Motor neuron (in vitro differentiated cells): Measurements from ENCODE around the gene PARD6B. TPM values are rescaled to one million over a fixed set of nuclear protein-coding genes. Genes with fewer than 3 reads are reported as not detected.
"Not testable (repeated sequence)": the region's sequence is repeated elsewhere in the genome, so short reads cannot be mapped to it uniquely, and the experiment has no call there.

Experiments used
- ATAC-seq, 8 experiments: fragments of 200-7000 bp; cut with Tn5 transposase; replicated peaks in 6 of 8; 2 replicates each; pipeline ENCODE4 v1.8.0; 2021; ENCODE audit warnings: mild to moderate bottlenecking in 8 of 8, moderate library complexity in 8 of 8
- H3K27ac ChIP-seq, 2 donors: fragments of 250-450 bp; sonication (Bioruptor Pico); 2 replicates each; pipeline ENCODE4 v1.9.0; 2021; ENCODE audit warnings: antibody characterized with exemption in 2 of 2, mild to moderate bottlenecking in 2 of 2, moderate library complexity in 1 of 2
- H3K4me1 ChIP-seq, 2 donors: fragments of 250-450 bp; sonication (Bioruptor Pico); replicated peaks in 1 of 2; 2 replicates each; pipeline ENCODE4 v1.6.1; 2021; ENCODE audit warnings: antibody characterized with exemption in 2 of 2, mild to moderate bottlenecking in 2 of 2, moderate library complexity in 1 of 2
- H3K4me3 ChIP-seq, 5 donors: fragments of 250-450 bp; sonication (Bioruptor Pico); 2 replicates each; pipeline ENCODE4 v1.9.0; 2021; ENCODE audit warnings: antibody characterized with exemption in 5 of 5, mild to moderate bottlenecking in 5 of 5, moderate library complexity in 4 of 5
- WGBS, 10 experiments: fragments of 450-650 bp; shearing (Covaris generic); methylation state at CpG; one replicate each; pipeline ENCODE4 v1.0.0; 2022; 5-methylcytosine and 5-hydroxymethylcytosine counted together
- in situ Hi-C, 9 experiments: fragments of 400-800 bp; cut with MboI; loops; one replicate each; pipeline ENCODE4 v1.15.0; 2021; ENCODE audit warnings: low sequenced_read_pairs in 9 of 9, low pct_unique_long_range_greater_than_20kb in 2 of 9; ENCODE audit not compliant: unreplicated experiment in 9 of 9
- total RNA-seq, 8 experiments: library from RNA; unstranded; fragments of 300-600 nt; gene quantifications; 2 replicates each; pipeline versions ENCODE4 v1.2.3 to v1.2.4, GENCODE V29; 2022

PARD6B gene
- total RNA-seq, 8 experiments from 2014 or later: 1.5 to 12.7 (median 6.6) TPM

DNA sequence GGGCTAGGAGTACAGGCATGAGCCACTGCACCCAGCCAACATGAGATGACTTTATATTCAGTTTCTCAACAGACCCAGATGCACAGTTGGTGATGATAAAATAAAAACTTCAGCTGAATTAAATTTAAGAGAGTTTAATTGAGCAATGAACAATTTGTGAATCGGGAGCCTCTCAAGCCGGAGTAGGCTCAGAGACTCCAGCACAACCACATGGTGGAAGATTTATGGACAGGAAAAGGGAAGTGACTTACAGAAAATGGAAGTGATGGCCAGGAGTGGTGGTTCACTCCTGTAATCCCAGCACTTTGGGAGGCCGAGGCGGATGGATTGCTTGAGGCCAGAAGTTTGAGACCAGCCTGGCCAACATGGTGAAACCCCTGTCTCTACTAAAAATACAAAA is 53.1 kb downstream of the PARD6B start:
- in situ Hi-C loops: loop anchor here in 1 of 9 experiments (25.0 kb wide), 1 partner anchor 597 kb away; the partner anchor contains the start of gene CEBPB
- Histone ChIP-seq H3K4me1 (peaks cover 7 to 12% of the 10 kb centered on the region in 2 donors), H3K27ac (no peak overlapping the region), H3K4me3 (no peak overlapping the region)
- 57 to 100% (median 90%) methylated on average over 2 to 4 of the region's 4 CpGs; no CpG with 5 or more reads in 5 of the 10 experiments for WGBS, 10 experiments
- no peak for ATAC-seq

DNA sequence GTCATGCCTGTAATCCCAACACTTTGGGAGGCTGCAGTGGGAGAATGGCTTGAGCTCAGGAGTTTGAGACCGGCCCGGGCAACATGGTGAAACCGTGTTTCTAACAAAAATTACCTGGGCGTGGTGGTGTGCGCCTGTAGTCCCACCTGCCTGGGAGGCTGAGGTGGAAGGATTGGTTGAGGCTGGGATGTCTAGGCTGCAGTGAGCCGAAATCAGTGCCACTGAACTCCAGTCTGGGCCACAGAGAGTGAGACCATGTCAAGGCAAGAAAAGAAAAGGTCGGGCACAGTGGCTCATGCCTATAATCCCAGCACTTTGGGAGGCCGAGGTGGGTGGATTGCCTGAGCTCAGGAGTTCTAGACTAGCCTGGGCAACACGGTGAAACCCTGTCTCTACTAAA is 55.3 kb downstream of the PARD6B start:
- Histone ChIP-seq H3K27ac (no peak overlapping the region), H3K4me1 (peaks cover 21 to 29% of the 10 kb centered on the region in 2 donors), H3K4me3 (no peak overlapping the region)
- in situ Hi-C loops: loop anchor here in 1 of 9 experiments (25.0 kb wide), 1 partner anchor 599 kb away; the partner anchor contains the start of gene CEBPB
- 50 to 100% (median 92%) methylated on average over 1 to 8 of the region's 9 CpGs; no CpG with 5 or more reads in 3 of the 10 experiments for WGBS, 10 experiments
- no peak for ATAC-seq

DNA sequence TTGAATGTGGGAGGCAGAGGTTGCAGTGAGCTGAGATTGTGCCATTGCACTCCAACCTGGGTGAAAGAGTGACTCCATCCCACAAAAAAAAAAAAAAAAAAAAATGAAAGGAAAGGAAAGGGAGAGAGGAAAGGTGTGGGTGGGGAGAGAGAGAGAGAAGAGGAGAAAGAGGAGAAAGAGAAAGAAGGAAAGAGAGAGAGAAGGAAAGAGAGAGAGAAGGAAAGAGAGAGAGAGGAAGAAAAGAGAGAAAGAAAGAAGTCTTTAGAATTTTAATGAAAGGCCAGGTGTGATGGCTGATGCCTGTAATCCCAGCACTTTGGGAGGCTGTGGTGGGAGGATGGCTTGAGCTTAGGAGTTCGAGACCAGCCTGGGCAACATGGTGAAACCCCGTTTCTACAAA is 55.8 kb downstream of the PARD6B start:
- ATAC-seq: no peak
- in situ Hi-C loops: loop anchor here in 1 of 9 experiments (25.0 kb wide), 1 partner anchor 600 kb away; the partner anchor contains the start of gene CEBPB

DNA sequence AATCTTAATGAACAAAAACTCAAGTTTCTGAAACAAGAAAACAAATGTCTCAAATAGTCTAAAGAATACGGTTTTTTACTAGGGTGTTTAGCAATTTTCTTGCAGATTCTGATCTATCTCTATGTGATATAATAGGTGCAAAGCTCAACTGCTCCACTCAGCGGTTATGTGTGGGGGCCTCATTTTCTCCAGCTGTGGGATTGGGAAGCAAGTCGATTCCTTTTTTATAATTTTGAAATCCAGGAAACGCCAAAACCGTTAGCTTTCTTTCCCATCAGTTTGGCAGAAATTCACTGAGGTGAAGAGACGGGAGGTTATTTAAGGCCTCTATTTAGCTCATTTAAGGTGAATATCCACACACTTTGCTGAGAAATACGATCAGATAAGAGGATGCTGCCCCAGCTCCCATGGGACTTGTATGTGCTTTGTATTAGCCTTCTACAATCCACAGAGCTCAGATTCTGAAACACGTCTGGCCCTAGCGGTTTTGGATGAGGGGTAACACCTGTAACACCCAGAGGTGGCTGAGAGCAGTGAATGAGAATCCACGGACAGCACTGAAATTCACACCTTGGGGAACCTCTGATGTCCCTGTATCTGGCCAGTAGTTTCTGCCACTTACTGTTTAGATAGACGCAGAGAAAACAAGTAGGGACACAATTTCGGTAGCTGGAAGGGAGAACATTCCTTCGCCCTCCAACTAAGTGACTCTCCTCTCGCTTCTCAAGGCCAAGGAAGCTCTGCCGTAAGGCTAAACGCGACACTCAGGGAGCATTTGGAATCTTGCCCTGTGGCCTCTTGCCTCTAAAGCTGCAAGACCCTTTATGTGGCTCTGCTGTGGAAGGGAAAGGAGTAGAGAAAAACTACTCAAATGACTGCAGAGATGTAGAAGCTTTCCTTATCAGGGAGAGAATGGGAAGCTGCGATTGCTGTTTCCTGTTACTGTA is 56.9 kb downstream of the PARD6B start:
- ATAC-seq: peak in 4 of 8 experiments; percentile 9 to 53 (median 34)
- peak overlapping the region in 1 of 2 donors; percentile 30 for H3K27ac ChIP-seq
- in situ Hi-C loops: loop anchor here in 1 of 9 experiments (25.0 kb wide), 1 partner anchor 601 kb away; the partner anchor contains the start of gene CEBPB
- peaks cover 26 to 36% of the 10 kb centered on the region in 2 donors for H3K4me1 ChIP-seq
- 11 to 100% (median 59%) methylated on average over 3 to 15 of the region's 18 CpGs for WGBS, 10 experiments
- H3K4me3 ChIP-seq: no peak overlapping the region

More for the DNA sequence above, 55.8 kb downstream of the PARD6B start:
- H3K27ac ChIP-seq: no peak overlapping the region
- 65 to 100% (median 90%) methylated on average over 1 to 2 of the region's 2 CpGs; no CpG with 5 or more reads in 2 of the 10 experiments for WGBS, 10 experiments
- H3K4me1 ChIP-seq: peaks cover 21 to 30% of the 10 kb centered on the region in 2 donors
- H3K4me3 ChIP-seq: no peak overlapping the region

DNA sequence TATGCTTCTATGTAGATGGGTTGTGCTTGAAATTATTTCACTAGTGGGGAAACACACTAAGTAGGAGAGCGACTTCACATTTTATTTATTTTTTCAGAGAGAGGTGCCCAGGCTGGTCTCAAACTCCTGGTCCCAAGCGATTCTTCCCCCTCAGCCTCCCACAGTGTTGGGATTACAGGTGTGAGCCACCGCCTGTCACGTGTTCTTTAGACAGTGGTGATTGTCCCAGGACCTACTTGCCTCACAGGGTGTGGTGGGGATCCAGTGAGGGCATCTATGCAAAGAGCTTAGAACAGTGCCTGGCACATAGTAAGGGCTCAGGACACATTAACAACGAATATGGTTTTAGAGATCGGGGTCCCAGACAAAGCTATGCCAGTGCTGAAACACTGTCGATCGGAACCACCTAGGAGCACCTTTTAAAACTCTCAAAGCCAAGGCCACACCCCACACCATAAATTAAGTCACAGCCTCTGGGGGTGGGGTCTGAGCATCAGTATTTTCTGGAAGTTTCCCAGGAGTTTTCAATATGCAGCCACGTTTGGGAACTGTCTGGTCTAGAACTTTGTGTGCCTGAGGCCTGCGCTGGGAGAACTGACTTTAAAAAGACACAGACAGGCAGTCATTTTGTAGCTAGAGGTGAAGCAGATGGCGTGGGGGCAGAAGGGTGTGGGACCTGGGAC is 58.7 kb downstream of the PARD6B start:
- Histone ChIP-seq H3K27ac (peak overlapping the region; percentile 80 to 83), H3K4me1 (peaks cover 26 to 37% of the 10 kb centered on the region in 2 donors), H3K4me3 (no peak overlapping the region)
- peak in 3 of 8 experiments; percentile 11 to 21 (median 15) for ATAC-seq
- in situ Hi-C loops: loop anchor here in 1 of 9 experiments (25.0 kb wide), 1 partner anchor 603 kb away; the partner anchor contains the start of gene CEBPB
- 60 to 100% (median 88%) methylated on average over 1 to 6 of the region's 11 CpGs; no CpG with 5 or more reads in 3 of the 10 experiments for WGBS, 10 experiments

DNA sequence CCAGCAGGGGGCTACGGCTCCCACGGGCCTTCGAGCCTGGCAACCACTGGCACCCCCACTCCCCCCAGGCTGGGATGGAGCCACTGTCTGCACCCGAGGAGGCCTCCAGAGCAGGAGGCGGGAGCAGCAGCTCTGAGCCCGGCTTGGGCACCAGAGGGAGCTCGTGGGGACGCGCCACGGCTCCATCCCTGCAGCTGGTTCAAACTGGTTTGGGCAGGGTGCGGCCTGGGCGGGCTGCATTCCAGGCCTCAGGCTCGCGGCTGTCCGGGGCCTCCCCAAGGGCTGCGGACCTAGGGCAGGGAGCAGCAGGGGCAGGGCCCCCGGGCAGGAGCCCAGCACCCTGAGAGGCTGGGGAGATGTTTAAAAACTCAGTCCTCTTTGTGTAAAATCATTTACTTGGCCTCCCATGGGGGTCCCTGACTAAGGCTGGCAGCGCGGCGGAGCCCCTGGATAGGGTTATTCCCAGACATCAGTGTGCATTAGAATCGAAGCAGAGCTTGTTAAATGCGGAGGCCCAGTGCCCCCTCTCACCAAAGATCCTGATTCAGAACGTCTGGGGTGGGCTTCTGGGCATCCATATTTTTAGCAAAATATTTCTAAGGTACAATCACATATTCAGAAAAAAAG is 59.4 kb downstream of the PARD6B start:
- ATAC-seq: peak; percentile 76 to 85 (median 82)
- peaks cover 26 to 37% of the 10 kb centered on the region in 2 donors for H3K4me1 ChIP-seq
- peak overlapping the region; percentile 80 to 83 for H3K27ac ChIP-seq
- WGBS, 10 experiments: 0 to 65% (median 30%) methylated on average over 2 to 6 of the region's 23 CpGs; no CpG with 5 or more reads in 5 of the 10 experiments
- in situ Hi-C loops: loop anchor here in 1 of 9 experiments (25.0 kb wide), 1 partner anchor 603 kb away; the partner anchor contains the start of gene CEBPB
- H3K4me3 ChIP-seq: no peak overlapping the region

DNA sequence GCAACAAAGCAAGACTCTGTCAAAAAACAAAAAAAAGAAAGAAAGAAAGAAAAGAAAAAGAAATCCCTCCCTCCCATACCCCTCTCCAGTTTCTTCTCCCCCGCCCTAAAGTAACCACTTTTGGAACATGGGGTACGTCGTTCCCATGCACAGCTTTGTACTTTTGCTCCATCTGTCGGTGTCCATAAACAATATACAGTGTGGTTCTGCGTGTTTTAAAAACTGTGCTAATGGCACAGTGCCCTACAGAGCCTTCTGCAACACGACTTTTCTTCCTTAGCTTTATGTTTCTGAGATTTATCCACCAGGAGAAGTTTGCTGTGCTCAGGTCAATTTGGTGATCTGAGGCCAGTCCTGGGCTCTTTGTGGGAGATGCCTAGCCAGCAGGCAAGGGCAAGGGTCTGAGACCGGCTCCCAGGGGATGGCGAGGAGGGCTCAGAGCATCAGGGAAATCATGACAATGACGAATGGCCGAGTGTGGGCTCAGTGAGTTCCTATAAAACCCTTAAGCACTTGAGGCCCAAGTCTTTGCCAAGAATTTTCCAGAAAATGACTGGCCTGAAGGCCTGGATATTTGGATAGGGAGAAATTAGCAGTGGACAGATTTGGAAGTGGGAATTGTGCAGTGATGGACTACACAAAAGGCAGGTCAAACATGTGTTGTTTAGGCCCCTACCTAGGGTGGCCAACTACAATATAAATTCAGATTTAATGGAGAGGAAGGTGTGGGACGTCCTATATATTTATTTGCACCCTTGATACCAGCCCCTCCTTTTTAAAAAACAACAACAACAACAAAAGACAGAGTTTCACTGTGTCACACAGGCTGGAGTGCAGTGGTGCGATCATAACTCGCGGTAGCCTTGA is 61.6 kb downstream of the PARD6B start:
- ATAC-seq: no peak
- 40 to 96% (median 79%) methylated on average over 1 to 7 of the region's 14 CpGs; no CpG with 5 or more reads in 2 of the 10 experiments for WGBS, 10 experiments
- in situ Hi-C loops: loop anchor here in 1 of 9 experiments (25.0 kb wide), 1 partner anchor 606 kb away; the partner anchor contains the start of gene CEBPB

DNA sequence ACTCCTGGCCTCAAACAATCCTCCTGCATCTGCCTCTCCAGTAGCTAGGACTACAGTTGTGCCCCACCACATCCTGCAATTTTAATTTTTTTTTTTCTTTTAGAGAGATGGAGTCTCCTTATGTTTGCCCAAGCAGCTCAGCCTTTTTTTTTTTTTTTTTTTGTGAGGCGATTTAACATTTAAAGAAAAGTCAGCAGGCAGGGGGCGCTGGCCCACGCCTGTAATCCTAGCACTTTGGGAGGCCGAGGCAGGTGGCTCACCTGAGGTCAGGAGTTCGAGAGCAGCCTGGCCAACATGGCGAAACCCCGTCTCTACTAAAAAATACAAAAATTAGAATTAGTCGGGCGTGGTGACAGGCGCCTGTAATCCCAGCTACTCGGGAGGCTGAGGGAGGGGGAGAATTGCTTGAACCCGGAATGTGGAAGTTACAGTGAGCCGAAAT is 62.2 kb downstream of the PARD6B start:
- not testable (repeated sequence) for ATAC-seq, H3K27ac ChIP-seq, H3K4me3 ChIP-seq
- peaks cover 19 to 33% of the 10 kb centered on the region in 2 donors for H3K4me1 ChIP-seq
- 7 to 100% (median 76%) methylated on average over 2 to 8 of the region's 13 CpGs; no CpG with 5 or more reads in 1 of the 10 experiments for WGBS, 10 experiments
- in situ Hi-C loops: loop anchor here in 1 of 9 experiments (25.0 kb wide), 1 partner anchor 606 kb away; the partner anchor contains the start of gene CEBPB

More for the DNA sequence above, 61.6 kb downstream of the PARD6B start:
- H3K4me3 ChIP-seq: no peak overlapping the region
- H3K4me1 ChIP-seq: peaks cover 24 to 39% of the 10 kb centered on the region in 2 donors
- no peak overlapping the region for H3K27ac ChIP-seq

DNA sequence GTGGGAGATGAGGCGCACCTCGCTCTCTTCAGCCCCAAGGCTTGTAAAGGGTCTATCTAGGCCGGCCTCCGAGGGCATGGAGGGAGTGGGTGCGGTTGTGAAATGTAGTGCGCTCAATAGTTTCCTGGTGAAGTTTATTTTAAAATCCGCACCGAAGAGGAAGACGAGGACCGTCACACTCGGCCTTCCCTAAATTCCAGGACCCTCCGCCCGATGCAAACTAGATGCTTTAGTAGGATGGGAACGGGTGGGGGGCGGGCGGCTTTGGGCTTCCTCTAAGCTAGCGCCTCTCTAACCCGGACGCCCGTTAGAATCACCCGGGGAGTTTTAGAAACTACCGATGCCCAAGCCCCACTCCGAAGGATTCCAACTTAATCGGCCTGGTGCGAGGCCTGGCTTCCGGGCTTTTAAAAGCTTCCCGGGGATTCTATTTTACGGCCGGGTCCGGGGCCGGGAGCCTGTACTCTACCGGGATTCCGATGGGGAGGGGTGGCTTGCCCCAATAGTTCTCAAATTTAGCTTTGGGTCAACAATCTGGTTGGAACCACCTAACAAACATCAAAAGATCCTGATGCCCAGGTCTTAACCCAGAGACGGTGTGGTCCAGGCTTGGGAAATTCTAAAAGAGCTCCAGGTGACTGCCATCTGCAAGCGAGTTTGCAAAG is 62.9 kb downstream of the PARD6B start:
- ATAC-seq: peak; percentile 0 to 11 (median 2)
- 0 to 100% (median 63%) methylated on average over 2 to 10 of the region's 35 CpGs; no CpG with 5 or more reads in 2 of the 10 experiments for WGBS, 10 experiments
- H3K27ac ChIP-seq: no peak overlapping the region

DNA sequence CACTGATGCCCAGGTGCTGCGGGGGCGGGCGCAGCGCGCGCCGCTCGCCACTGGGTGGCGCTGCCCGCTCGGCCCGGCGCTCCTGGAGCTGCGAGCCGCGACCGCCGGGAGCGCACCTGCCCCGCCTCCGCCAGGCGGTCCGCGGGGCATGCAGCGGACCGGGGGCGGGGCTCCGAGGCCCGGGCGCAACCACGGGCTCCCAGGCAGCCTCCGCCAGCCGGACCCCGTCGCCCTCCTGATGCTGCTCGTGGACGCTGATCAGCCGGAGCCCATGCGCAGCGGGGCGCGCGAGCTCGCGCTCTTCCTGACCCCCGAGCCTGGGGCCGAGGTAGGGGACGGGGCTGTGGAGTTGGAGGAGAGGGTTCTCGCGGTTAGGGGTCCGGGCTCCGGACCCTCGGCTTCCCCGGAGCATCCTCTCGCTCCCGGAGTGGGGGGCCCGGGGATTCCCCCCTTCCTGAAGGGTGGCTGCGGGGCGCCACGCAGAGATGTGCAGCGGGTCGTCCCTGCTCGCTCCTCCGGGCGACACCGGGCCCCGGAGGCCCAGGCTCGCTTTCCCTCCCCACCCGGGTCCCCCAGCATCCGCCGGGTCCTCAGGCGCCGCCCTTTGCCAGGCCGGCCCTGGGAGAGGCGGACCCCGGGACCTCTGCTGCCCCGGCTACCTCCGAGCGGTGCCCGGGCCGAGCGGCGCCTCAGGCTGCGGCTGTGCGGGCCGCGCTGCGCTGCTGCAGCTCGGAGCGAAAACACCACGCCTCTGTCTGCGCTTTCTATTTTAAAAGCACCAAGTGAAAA is 63.7 kb downstream of the PARD6B start, which contains the start of gene BCAS4:
BCAS4 (plus strand) TSS at position 216 of the 789 bp plus-strand sequence; CDS start at position 239, 23 bp downstream.
- WGBS, 10 experiments: no CpG with 5 or more reads among the region's 92 CpGs
- in situ Hi-C loops: loop anchor here in 1 of 9 experiments (25.0 kb wide), 1 partner anchor 608 kb away; the partner anchor contains the start of gene CEBPB
- peak within 1 kb of the TSS; percentile 31 to 62 for H3K27ac ChIP-seq
- peak within 1 kb of the TSS; percentile 76 to 96 (median 81) for H3K4me3 ChIP-seq
- H3K4me1 ChIP-seq: peaks cover 19 to 32% of the 10 kb centered on the region in 2 donors
- ATAC-seq: peak; percentile 55 to 86 (median 83)

More for the DNA sequence above, 62.9 kb downstream of the PARD6B start:
- H3K4me3 ChIP-seq: peak overlapping the region; percentile 76 to 96 (median 81)
- peaks cover 19 to 33% of the 10 kb centered on the region in 2 donors for H3K4me1 ChIP-seq
- in situ Hi-C loops: loop anchor here in 1 of 9 experiments (25.0 kb wide), 1 partner anchor 607 kb away; the partner anchor contains the start of gene CEBPB
